ENCODE results near the gene IDE.
"Not testable (repeated sequence)": the region's sequence is repeated elsewhere in the genome, so short reads cannot be mapped to it uniquely, and the experiment has no call there.

IDE gene

DNA sequence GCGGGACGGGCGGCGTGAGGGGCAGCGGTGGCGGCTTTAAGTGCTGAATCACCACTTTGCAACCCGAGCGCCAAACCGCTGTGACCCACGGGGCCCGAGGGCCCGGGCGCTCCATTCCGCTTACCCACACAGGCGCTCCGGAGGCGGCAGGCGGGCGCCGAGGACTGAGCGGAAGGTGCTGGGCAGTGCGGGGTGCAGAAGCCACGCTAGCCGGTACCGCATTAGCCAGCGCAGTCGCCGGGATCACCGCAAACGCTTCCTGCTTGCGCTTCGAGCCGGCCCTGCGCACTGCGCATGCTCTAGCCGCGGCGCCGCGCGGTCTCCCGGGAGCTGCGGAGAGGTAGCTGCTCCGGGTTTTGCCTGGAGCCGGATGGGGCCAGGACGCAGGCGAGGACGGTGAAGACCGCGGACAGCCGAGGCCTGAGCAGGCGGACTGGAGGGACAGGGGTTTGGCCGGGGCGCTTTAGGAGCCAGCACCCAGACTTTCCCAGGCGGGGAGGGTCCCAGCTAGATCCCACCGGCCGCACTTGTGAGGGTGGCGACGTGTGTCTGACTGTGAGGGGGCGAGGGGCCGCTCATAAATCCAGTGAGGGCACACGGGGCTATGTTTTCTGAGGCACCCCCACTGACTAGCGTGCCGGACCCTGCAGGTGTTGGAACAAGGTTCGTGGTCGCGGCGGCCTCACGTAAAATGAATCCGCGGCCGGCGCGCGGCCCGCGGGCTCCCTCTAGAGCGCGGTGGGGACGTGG, at the start of gene IDE:
Gene IDE, minus strand, starts transcription at position 296 of the 750 bp plus-strand sequence. Its CDS starts 74 bp downstream, at position 222.
- Mint-ChIP-seq H3K27ac (peak within 1 kb of the TSS; percentile 83), H3K4me1 (ENCODE audit: low read depth) (peaks cover 37% of the 10 kb centered on the region), H3K9me3 (ENCODE audit: low read depth) (no peaks in the 10 kb centered on the region), H3K4me3 (peak within 1 kb of the TSS; percentile 88), H3K36me3 (no peaks in the 10 kb centered on the region), H3K27me3 (no peaks in the 10 kb centered on the region)

DNA sequence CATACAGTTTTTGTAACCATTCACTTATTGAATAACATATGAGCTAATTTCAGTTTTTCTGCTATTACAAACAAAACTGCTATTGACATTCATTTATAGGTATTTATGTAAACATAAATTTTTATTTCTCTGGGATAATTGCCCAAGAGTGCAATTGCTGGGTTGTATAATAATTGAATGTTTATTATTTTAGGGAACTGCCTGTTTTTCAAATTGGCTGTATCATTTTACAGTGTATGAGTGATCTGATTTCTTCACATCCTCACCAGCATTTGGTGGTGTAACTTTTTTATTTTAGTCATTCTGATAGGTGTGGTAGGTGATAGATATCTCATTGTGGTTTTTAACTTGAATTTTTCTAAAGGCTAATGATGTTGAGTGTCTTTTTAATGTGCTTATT, 45.5 kb upstream of the IDE start:
- Mint-ChIP-seq H3K36me3 (peaks cover 6% of the 10 kb centered on the region), H3K27me3 (no peaks in the 10 kb centered on the region), H3K4me1 (ENCODE audit: low read depth) (no peaks in the 10 kb centered on the region), H3K27ac (no peak overlapping the region), H3K4me3 (no peak overlapping the region), H3K9me3 (ENCODE audit: low read depth) (peaks cover 3% of the 10 kb centered on the region)

DNA sequence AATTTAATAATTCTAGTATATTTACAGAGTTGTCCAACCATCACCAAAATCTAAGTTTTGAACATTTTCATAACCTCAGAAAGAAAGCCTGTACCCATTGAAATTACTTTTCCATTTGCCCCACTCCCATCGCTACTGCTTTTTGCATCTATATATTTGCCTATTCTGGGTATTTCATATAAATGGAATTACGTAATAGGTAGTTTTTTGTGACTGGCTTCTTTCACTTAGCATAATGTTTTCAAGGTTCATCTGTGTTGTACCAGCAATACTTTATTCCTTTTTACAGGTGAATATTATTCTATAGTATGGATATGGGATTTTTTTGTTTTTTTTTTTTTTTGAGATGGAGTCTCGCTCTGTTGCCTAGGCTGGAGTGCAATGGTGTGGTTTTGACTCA, 41.6 kb upstream of the IDE start:
- H3K4me1 Mint-ChIP-seq (ENCODE audit: low read depth) = no peaks in the 10 kb centered on the region
- no peaks in the 10 kb centered on the region for H3K9me3 Mint-ChIP-seq (ENCODE audit: low read depth)
- H3K27ac Mint-ChIP-seq = no peak overlapping the region
- no peaks in the 10 kb centered on the region for H3K27me3 Mint-ChIP-seq
- no peak overlapping the region for H3K4me3 Mint-ChIP-seq
- H3K36me3 Mint-ChIP-seq = no peaks in the 10 kb centered on the region

DNA sequence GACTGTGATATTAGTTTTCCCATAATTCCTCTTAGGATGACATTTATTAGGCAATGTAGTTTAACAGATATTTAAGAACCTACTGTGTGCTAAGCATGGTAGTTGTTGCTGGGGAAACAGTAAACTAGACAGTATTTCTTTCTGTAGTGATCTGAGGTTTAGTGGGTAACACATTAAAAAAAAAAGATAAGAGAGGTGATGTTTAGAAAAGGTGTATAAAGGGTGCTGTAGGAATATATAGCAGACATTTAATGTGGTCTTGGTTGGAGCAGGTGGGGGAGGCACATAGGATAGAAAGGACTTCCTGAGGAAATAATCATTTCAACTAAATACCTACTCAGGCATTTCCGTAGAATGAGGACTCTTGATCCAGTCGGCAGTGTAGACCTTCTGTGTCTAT, 30.9 kb upstream of the IDE start:
- Mint-ChIP-seq H3K4me1 (ENCODE audit: low read depth) (peaks cover 16% of the 10 kb centered on the region), H3K27me3 (no peaks in the 10 kb centered on the region), H3K36me3 (peaks cover 2% of the 10 kb centered on the region), H3K27ac (no peak overlapping the region), H3K4me3 (no peak overlapping the region), H3K9me3 (ENCODE audit: low read depth) (no peaks in the 10 kb centered on the region)

DNA sequence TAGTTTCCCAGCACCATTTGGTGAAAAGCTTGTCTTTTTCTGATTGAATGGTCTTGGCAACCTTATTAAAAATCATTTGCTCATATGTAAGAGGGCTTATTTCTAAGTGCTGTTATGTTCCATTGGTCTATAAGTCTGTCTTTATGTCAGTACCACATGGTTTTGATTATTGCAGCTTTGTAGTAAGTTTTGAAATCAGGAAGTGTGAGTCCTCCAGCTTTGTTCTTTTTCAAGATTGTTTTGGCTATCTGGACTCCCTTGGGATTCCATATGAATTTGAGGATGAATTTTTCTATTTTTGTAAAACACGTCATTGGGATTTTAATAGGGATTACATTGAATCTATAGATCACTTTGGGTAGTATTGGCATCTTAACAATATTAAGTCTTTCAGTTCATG, 24.4 kb upstream of the IDE start:
- Mint-ChIP-seq H3K27ac (no peak overlapping the region), H3K27me3 (peaks cover 4% of the 10 kb centered on the region), H3K9me3 (ENCODE audit: low read depth) (no peaks in the 10 kb centered on the region), H3K4me3 (no peak overlapping the region), H3K36me3 (no peaks in the 10 kb centered on the region), H3K4me1 (ENCODE audit: low read depth) (peaks cover 14% of the 10 kb centered on the region)

DNA sequence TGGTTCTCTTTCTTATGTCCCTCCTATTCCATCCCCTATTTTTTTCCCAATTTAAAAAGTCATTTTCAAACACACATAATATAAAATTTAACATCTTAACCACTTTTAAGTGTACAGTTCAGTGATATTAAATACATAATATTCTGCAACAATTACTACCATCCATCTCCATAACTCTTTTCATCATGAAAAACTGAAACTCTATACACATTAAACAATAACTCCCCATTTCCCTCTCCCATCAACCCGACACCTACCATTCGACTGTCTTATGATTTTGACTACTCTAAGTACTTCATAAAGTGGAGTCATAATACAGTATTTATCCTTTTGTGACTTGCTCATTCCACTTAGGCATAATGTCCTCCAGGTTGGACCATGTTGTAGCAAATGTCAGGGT, 21.6 kb upstream of the IDE start:
- no peak overlapping the region for H3K27ac Mint-ChIP-seq
- H3K4me1 Mint-ChIP-seq (ENCODE audit: low read depth) = peaks cover 24% of the 10 kb centered on the region
- H3K9me3 Mint-ChIP-seq (ENCODE audit: low read depth) = no peaks in the 10 kb centered on the region
- peaks cover 4% of the 10 kb centered on the region for H3K27me3 Mint-ChIP-seq
- H3K4me3 Mint-ChIP-seq = peak overlapping the region; percentile 44
- H3K36me3 Mint-ChIP-seq = no peaks in the 10 kb centered on the region

DNA sequence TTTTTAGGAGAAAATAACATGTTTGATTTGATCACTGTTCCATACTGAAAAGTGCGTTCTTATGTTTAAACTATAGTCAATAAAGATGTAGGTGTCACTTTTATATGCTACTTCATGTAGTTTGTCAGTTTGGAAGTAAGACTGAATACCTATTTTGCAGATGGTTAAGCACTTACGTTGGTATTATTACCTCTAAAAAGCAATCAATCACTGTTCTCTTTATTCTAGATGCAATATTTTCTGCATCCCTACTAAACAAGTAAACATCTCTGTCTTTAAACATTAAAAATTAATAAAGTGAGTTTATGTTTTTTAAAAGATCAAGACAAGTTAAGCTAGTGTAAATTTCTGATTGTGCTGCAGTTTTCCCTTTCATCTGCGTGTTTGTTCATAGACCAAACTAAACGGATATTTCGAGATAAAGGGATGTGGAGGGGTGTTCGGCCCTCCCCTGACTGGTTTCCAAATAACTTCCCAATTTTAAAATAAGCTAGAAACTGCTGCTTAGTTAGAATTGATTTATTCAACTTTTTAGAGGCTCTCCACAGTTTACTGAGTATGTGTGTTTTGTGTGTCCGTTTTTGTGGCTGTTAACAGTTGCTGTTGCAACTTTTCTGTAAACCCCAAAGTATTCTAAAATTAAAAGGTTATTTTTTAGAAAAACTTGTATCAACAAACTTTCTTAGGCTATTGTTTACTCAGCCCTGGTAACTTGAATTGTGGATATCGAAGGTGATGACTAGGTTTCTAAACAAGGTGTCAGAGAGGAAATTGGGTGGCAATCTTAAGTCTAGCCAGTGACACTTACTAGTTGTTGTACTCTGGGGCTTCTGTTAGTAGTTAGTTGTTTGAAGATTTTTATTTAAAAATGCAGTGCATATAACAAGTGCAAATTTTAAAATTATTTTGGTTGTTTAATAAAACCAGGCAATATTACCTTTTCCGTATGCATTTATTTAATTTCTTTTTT, 20.0 kb upstream of the IDE start:
- Mint-ChIP-seq H3K27ac (no peak overlapping the region), H3K4me3 (peak overlapping the region; percentile 94), H3K27me3 (peaks cover 4% of the 10 kb centered on the region), H3K36me3 (no peaks in the 10 kb centered on the region), H3K4me1 (ENCODE audit: low read depth) (peaks cover 27% of the 10 kb centered on the region), H3K9me3 (ENCODE audit: low read depth) (no peaks in the 10 kb centered on the region)

DNA sequence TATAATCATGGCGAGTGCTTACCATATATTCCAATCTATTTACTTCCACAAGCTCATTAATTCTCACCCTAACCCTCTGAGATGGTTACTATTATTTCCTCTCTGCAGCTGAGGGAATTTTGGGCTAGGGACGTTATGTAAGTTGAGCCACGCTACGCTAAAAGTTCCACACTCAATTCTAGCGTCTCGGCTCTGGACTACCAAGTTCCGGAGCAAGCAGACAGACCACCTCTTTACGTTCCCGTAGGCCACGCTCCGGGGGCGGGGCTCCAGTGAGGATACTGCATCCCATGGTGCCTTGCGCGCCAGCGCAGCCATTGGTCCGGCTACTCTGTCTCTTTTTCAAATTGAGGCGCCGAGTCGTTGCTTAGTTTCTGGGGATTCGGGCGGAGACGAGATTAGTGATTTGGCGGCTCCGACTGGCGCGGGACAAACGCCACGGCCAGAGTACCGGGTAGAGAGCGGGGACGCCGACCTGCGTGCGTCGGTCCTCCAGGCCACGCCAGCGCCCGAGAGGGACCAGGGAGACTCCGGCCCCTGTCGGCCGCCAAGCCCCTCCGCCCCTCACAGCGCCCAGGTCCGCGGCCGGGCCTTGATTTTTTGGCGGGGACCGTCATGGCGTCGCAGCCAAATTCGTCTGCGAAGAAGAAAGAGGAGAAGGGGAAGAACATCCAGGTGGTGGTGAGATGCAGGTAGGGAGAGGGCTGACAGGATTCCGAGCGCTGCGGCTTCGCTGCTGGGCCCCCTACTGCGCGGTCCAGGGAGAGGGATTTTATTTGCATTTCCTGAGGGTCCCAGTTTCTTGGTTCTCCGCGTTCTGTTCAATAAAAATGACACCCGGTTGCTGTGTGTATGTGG, 19.1 kb upstream of the IDE start, which contains the start of gene KIF11:
Gene KIF11, plus strand, starts transcription at position 370 of the 858 bp plus-strand sequence. Its CDS starts 246 bp downstream, at position 616.
- Mint-ChIP-seq H3K4me1 (ENCODE audit: low read depth) (peaks cover 27% of the 10 kb centered on the region), H3K27ac (peak within 1 kb of the TSS; percentile 99), H3K36me3 (no peaks in the 10 kb centered on the region), H3K4me3 (peak within 1 kb of the TSS; percentile 94), H3K9me3 (ENCODE audit: low read depth) (no peaks in the 10 kb centered on the region), H3K27me3 (peaks cover 4% of the 10 kb centered on the region)

DNA sequence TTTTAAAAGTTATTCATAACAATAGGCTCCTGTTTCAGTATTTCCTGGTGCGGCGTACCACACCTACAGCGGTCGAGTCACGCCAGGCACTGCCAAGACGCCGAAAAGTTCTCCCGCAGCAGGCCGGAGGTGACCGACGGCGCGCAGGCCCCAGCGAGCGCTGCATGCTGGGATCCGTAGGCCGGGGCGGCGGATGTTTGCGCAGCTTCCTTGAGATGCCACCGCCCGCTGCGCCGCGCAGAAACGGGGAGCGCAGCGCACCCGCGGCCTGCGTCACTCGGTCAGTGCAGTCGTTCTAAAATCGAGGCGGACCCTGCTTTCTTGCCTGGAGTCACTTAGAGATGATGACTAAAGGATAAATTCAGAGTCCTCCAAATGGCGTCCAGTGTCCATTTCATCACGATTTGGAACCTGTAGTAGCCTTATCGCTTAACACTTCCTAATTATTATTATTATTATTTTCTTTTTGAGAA, 17.7 kb upstream of the IDE start:
- H3K4me3 Mint-ChIP-seq = peak overlapping the region; percentile 94
- H3K36me3 Mint-ChIP-seq = no peaks in the 10 kb centered on the region
- peak overlapping the region; percentile 99 for H3K27ac Mint-ChIP-seq
- no peaks in the 10 kb centered on the region for H3K9me3 Mint-ChIP-seq (ENCODE audit: low read depth)
- peaks cover 4% of the 10 kb centered on the region for H3K27me3 Mint-ChIP-seq
- peaks cover 27% of the 10 kb centered on the region for H3K4me1 Mint-ChIP-seq (ENCODE audit: low read depth)

DNA sequence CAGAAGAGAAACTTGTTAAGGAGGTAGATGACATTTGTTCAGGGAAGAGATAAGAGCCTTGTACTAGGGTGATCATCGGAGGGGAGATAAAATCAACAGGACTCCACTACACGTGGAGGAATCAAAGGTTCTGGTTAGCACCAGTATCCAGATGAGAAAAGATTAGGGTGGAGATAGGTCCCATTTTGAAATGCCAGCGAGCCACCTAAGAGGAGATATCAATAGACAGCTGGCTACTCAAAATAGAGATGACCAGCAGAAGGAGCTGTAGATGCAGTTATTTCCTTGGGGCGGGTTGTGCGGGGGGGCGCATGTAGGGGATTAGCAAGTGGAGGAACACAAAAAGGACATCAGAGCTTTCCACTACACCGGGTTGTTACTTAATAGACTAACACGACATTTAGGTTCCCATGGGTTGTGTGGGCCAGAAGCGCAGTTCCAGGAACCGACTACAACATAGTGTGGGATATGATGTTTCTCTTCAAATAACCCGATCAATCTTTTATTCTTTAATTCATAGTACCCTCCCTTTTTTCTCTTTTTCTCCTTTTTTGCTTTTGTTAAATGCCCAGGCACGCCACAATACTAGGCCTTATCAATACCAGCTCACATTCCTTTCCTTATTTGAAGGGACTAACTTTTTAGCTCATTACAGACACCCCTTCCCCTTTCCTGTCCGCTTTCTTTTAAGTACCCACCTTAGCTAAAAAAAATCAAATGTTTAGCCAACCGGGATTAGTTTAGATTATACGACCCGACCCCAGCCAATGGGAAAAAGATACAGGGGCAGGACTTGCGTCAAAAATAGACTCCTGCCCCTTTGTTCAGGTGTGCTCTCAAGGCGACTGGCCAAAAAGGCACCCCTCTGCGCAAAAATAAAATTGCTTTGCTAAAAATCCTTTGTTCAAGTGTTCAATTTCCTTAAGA, 17.0 kb upstream of the IDE start:
- Mint-ChIP-seq H3K4me1 (ENCODE audit: low read depth) (peaks cover 27% of the 10 kb centered on the region), H3K27me3 (peaks cover 4% of the 10 kb centered on the region), H3K27ac (peak overlapping the region; percentile 99), H3K36me3 (no peaks in the 10 kb centered on the region), H3K4me3 (peak overlapping the region; percentile 94), H3K9me3 (ENCODE audit: low read depth) (no peaks in the 10 kb centered on the region)

DNA sequence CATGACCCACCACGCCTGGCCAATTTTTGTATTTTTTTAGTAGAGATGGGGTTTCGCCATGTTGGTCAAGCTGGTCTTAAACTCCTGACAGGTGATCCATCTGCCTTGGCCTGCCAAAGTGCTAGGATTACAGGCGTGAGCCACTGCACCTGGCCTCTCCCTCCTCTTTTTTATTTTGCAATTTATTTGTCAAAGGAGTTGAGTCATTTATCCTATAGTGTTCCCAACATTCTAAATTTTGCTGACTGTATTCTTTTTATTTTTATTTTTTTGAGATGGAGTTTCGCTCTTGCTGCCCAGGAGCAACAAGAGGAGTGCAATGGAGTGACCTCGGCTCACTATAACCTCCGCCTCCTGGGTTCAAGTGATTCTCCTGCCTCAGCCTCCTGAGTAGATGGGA, 8.5 kb upstream of the IDE start:
- H3K27me3 Mint-ChIP-seq; H3K4me3 Mint-ChIP-seq; H3K36me3 Mint-ChIP-seq; H3K27ac Mint-ChIP-seq; H3K9me3 Mint-ChIP-seq (ENCODE audit: low read depth); H3K4me1 Mint-ChIP-seq (ENCODE audit: low read depth): not testable (repeated sequence)

DNA sequence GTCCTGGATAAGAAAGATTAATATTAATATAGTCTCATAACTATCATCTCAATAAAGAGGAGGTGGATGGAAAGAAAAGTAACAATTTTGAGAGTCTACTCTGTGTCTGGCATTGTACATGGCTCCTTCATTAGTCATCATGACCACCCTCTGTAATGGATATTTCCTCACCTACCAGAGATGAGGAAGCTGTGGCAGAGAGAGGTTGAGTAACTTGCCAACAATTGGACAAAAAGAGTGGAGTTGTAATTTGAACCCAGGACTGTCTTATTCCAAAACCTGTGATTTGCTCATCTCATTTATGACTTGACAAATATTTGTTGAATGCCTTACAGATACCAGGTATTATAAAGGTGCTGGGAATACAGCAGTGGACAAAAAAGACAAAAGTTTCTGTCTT, 2.1 kb upstream of the IDE start:
- H3K4me3 Mint-ChIP-seq = no peak overlapping the region
- no peak overlapping the region for H3K27ac Mint-ChIP-seq
- H3K36me3 Mint-ChIP-seq = peaks cover 2% of the 10 kb centered on the region
- peaks cover 28% of the 10 kb centered on the region for H3K4me1 Mint-ChIP-seq (ENCODE audit: low read depth)
- H3K9me3 Mint-ChIP-seq (ENCODE audit: low read depth) = no peaks in the 10 kb centered on the region
- no peaks in the 10 kb centered on the region for H3K27me3 Mint-ChIP-seq

DNA sequence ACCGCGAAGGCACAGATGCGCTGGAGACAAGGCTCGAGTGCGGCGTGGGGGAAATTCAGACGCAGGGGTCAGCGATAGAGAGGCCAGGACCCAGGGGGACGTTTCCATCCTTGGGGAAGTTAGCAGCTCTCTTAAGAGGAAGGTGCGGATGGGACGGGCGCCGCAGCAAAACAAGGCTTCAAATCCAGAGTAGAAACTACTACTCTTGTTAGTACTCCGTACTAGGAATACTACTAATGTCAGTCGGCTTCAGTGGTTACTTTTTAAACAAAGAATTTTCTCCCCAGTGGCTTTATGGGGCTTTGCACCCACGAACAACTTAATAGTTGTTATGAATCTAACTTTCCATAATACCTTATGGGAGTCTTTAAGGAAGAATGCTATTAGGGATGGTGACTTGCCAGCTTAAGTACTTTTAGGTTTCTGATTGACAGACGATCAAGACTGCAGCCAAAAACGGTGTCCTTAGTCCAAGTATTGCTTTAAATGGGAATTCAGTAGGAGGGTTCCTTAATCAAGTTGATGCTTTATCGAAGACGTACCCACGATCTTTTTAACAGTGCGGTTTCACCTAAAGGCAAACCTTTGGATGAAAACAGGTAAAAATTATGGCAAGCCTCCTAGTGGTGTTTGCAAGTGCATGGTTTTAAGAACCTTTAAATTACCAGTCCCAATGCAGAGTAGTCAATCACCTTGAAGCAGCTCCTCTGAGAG, 812 bp upstream of the IDE start:
- Mint-ChIP-seq H3K4me1 (ENCODE audit: low read depth) (peaks cover 33% of the 10 kb centered on the region), H3K4me3 (peak overlapping the region; percentile 88), H3K27ac (peak overlapping the region; percentile 83), H3K27me3 (no peaks in the 10 kb centered on the region), H3K9me3 (ENCODE audit: low read depth) (no peaks in the 10 kb centered on the region), H3K36me3 (peaks cover 2% of the 10 kb centered on the region)

Data from activated naive CD8-positive, alpha-beta T cell (primary cell).